Pancreas (tissue), 10 donors: ENCODE results near the gene PNLIPRP2. TPM values are rescaled to one million over a fixed set of nuclear protein-coding genes. Genes with fewer than 3 reads are reported as not detected.

Experiments used
- ATAC-seq, 4 donors: fragments of 200-7000 bp; cut with Tn5 transposase; one replicate each; pipeline versions ENCODE4 v1.8.0 to v1.9.1; 2020; ENCODE audit warnings: mild to moderate bottlenecking in 4 of 4, moderate library complexity in 4 of 4
- DNase-seq, 6 donors: peaks; one replicate each; pipeline ENCODE4 v3.0.0-alpha.2; 2020
- FAIRE-seq: peaks from 2 replicates; lab custom pipeline; 2012; peaks lifted over from hg19 to GRCh38; lab: Jason Lieb, UNC
- H3K27ac ChIP-seq, 4 donors: fragments of 200-600 bp; sonication (generic); 1 replicate in 3 of 4; 2 replicates in 1 of 4; pipeline versions ENCODE4 v1.5.0 to v1.8.0; 2020
- H3K27me3 ChIP-seq, 4 donors: fragments of 200-600 bp; one replicate each; pipeline ENCODE4 v1.8.0; 2021
- H3K36me3 ChIP-seq, 3 donors: fragments of 200-600 bp; sonication (generic) in 1 of 3; one replicate each; pipeline versions ENCODE4 v1.5.0 to v1.8.0; 2020 to 2021
- H3K4me1 ChIP-seq, 3 donors: fragments of 200-600 bp; one replicate each; pipeline ENCODE4 v1.8.0; 2021
- H3K4me3 ChIP-seq, 4 donors: fragments of 200-600 bp; sonication (generic) in 2 of 4; one replicate each; pipeline versions ENCODE4 v1.5.0 to v1.8.0; 2020 to 2021
- H3K9me3 ChIP-seq, 4 donors: fragments of 200-600 bp; one replicate each; pipeline ENCODE4 v1.8.0; 2021
- WGBS, 2 donors: extraction: QIAGEN DNeasy Blood & Tissue Kit; methylation state at CpG; one replicate each; pipeline ENCODE4 v1.1.7; 2013; 5-methylcytosine and 5-hydroxymethylcytosine counted together
- intact Hi-C, 3 donors: fragments of 100-400 bp; cut with DNase I; formaldehyde crosslinking; loops; one replicate each; pipeline versions ENCODE4 v1.11.1 to v1.14.2; 2022
- polyA plus RNA-seq, 2 donors: library from polyadenylated mRNA; stranded (reverse); fragments of 200-250 nt; gene quantifications; one replicate each; pipeline ENCODE4 v1.2.3, GENCODE V29; 2013
- total RNA-seq, 6 donors: library from RNA; stranded (reverse); fragmentation: NEBNext Ultra II Directional in 4 of 6; extraction: Animal tissue kit (Norgen Biotek cat#: 25700) in 4 of 6; gene quantifications; one replicate each; pipeline versions ENCODE4 v1.2.1 to v1.2.4, GENCODE V29; 2021 to 2023
- TF ChIP-seq, protein P1 (sequence below), 4 donors: fragments of 200-600 bp; sonication (generic) in 3 of 4; IDR thresholded peaks; one replicate each; pipeline versions ENCODE4 v1.5.0 to v1.8.0; 2021; ENCODE audit warnings: antibody characterized with exemption in 4 of 4
- donor health status: healthy with polysubstance abuse.
- donor health status: DM: no; HTN: no; CAD: no; lungs with moderate emphysema.
- donor health status: DM: no; HTN: no; CAD: no.
- donor health status: control.
- donor health status: control.
- donor health status: Bipolar disorder and iron deficiency.
- donor health status: DM: yes; HTN: yes; CAD: no.
- donor health status: DM: no; HTN: no; CAD: no.
- donor health status: DM: no; HTN: no; CAD: no.
- donor health status: DM: yes; HTN: yes; CAD: no.

The PNLIPRP2 gene
- total and polyA plus RNA-seq, 8 donors = 455 to 7,545 (median 2,236) TPM

DNA sequence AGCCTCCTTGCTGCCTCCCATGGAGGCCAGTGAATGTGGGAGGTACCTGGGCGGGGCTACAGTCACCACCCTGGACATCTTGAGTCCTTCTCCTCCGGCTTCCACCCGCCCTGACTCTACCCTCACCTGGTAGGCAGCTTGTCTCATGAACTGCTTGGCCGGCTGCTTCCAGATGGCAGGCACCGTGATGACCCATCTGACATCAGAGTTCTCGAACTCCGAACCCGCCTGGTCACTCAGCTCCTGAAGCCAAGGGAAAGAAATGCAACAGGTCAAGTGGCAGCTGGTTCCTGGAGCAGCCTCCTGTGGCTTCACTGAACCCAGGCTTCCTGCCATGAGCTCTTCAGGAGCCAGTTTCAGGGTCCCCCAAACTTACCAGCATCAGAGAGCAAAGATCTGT is 71.5 kb downstream of the PNLIPRP2 start:
- ATAC-seq = peak in 1 of 4 donors; percentile 4
- 92 to 96% methylated on average over 8 of the region's 8 CpGs for WGBS, 2 donors
- no peaks in the 10 kb centered on the region for H3K27me3 ChIP-seq
- no peaks in the 10 kb centered on the region for H3K36me3 ChIP-seq
- H3K4me3 ChIP-seq = no peak overlapping the region
- no peak for FAIRE-seq
- H3K27ac ChIP-seq = no peak overlapping the region
- intact Hi-C loops = no loop called here
- no peaks in the 10 kb centered on the region for H3K9me3 ChIP-seq
- DNase-seq = no peak
- peaks cover 3 to 9% (median 8%) of the 10 kb centered on the region in 3 donors for H3K4me1 ChIP-seq
- TF ChIP-seq, protein P1, sequence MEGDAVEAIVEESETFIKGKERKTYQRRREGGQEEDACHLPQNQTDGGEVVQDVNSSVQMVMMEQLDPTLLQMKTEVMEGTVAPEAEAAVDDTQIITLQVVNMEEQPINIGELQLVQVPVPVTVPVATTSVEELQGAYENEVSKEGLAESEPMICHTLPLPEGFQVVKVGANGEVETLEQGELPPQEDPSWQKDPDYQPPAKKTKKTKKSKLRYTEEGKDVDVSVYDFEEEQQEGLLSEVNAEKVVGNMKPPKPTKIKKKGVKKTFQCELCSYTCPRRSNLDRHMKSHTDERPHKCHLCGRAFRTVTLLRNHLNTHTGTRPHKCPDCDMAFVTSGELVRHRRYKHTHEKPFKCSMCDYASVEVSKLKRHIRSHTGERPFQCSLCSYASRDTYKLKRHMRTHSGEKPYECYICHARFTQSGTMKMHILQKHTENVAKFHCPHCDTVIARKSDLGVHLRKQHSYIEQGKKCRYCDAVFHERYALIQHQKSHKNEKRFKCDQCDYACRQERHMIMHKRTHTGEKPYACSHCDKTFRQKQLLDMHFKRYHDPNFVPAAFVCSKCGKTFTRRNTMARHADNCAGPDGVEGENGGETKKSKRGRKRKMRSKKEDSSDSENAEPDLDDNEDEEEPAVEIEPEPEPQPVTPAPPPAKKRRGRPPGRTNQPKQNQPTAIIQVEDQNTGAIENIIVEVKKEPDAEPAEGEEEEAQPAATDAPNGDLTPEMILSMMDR (IDR thresholded peaks at IDR 0.05) = no peak

DNA sequence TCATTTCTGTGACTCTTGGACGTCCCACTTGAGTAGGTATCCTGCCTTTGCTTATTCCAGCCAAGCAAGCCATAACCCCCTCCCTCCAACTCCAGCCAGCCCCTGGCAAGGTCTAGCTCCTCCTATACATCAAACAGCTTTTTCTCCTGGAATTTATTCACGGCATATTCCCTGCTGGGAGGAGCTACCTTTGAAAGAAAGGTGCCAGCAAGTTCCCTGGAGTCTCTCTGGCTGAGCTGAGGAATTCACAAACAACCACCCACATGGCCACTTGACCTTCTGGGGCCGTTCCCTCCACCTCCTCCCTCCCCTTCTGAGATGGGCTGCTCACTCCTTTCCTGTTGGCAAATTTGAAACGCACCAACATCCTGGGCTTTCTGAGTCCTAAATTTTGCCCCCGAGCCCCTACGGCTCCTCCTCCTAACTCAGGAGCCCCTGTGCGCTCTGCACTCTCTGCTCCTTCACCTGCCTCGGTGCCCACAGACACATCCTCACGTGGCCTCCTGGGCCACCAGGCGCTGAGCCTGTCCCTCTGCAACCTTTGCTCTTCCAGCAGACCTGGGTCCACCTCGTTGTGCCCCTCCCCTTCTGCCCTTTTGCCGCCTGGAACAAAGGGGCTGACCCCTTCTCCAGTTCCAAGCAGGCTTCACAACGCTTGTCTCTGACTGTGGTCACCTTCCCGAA is 73.6 kb downstream of the PNLIPRP2 start:
- Histone ChIP-seq H3K27me3 (no peaks in the 10 kb centered on the region), H3K27ac (no peak overlapping the region), H3K36me3 (no peaks in the 10 kb centered on the region), H3K4me3 (no peak overlapping the region), H3K4me1 (peaks cover 3 to 9% (median 8%) of the 10 kb centered on the region in 3 donors), H3K9me3 (no peaks in the 10 kb centered on the region)
- ATAC-seq (peak in 2 of 4 donors; percentile 38), DNase-seq (no peak), FAIRE-seq (no peak)
- TF ChIP-seq, protein P1 (IDR thresholded peaks at IDR 0.05) = no peak
- intact Hi-C loops = no loop called here
- WGBS, 2 donors = 65 to 67% methylated on average over 14 of the region's 14 CpGs

Other genes with a start within 250 kb of the PNLIPRP2 start
- under 1 TPM in 2 of 6 donors, not detected in 4; 0.09 to 0.32 TPM for gene PNLIPRP3, start 193.1 kb upstream of the PNLIPRP2 start, total RNA-seq
- gene PNLIPRP3, start 193.1 kb upstream of the PNLIPRP2 start, polyA plus RNA-seq = not detected
- over 10,000 TPM in 4 of 6 donors, 1,000 to 10,000 TPM in 2; 6,750 to 39,320 (median 11,574) TPM for gene PNLIP, start 75.0 kb upstream of the PNLIPRP2 start, total RNA-seq
- gene PNLIP, start 75.0 kb upstream of the PNLIPRP2 start, polyA plus RNA-seq = 1,000 to 10,000 TPM; 1,789 to 4,189 TPM
- gene PNLIPRP1, start 30.0 kb upstream of the PNLIPRP2 start, total RNA-seq = 1,000 to 10,000 TPM; 4,088 to 8,927 (median 4,675) TPM
- 1,000 to 10,000 TPM; 3,212 to 6,957 TPM for gene PNLIPRP1, start 30.0 kb upstream of the PNLIPRP2 start, polyA plus RNA-seq
- gene HSPA12A, start 121.6 kb downstream of the PNLIPRP2 start, total RNA-seq = 1 to 10 TPM; 3.1 to 8.2 (median 4.5) TPM
- 1 to 10 TPM; 2.7 to 3.6 TPM for gene HSPA12A, start 121.6 kb downstream of the PNLIPRP2 start, polyA plus RNA-seq
- gene ENO4, start 228.5 kb downstream of the PNLIPRP2 start, total RNA-seq = under 1 TPM; 0.20 to 0.71 (median 0.23) TPM
- under 1 TPM; 0.15 to 0.33 TPM for gene ENO4, start 228.5 kb downstream of the PNLIPRP2 start, polyA plus RNA-seq